SU-DHL-6 (cell line): ENCODE results near the gene RASAL1.
A peak's percentile ranks its signal among the peaks of the same experiment; 100 is the strongest.

Experiments
- H2AFZ ChIP-seq: fragments of 200-600 bp; sonication (generic); 2 replicates; pipeline ENCODE4 v1.6.1; 2014; ENCODE audit warnings: low read depth, mild to moderate bottlenecking, moderate library complexity, mixed read lengths, antibody characterized with exemption, low read length; ENCODE audit not compliant: severe bottlenecking
- H3F3A ChIP-seq: fragments of 200-600 bp; shearing (Covaris generic); 2 replicates; pipeline ENCODE4 v1.6.0; 2016; ENCODE audit warnings: antibody characterized with exemption, mild to moderate bottlenecking; ENCODE audit not compliant: insufficient read depth
- H3K27ac ChIP-seq: fragments of 200-600 bp; sonication (generic); 2 replicates; pipeline ENCODE4 v1.5.1; 2016; ENCODE audit warnings: low read depth, mild to moderate bottlenecking, low read length, moderate library complexity, mixed read lengths
- H3K27me3 ChIP-seq: fragments of 200-600 bp; sonication (generic), shearing (Covaris generic); 2 replicates; pipeline ENCODE4 v1.6.0; 2014; ENCODE audit warnings: mild to moderate bottlenecking, low read length
- H3K36me3 ChIP-seq: fragments of 200-600 bp; sonication (generic); 2 replicates; pipeline ENCODE4 v1.6.1; 2014; ENCODE audit warnings: mild to moderate bottlenecking, low read length, mixed read lengths
- H3K4me2 ChIP-seq: fragments of 300-600, 200-600 bp; shearing (Covaris generic), sonication (generic); 2 replicates; pipeline ENCODE4 v1.6.0; 2014; ENCODE audit warnings: low read length, low read depth, mild to moderate bottlenecking; ENCODE audit not compliant: poor library complexity, severe bottlenecking
- H3K4me3 ChIP-seq: fragments of 200-600 bp; sonication (generic); 2 replicates; pipeline ENCODE4 v1.5.1; 2014; ENCODE audit warnings: antibody characterized with exemption, low read length, mild to moderate bottlenecking, mixed read lengths; ENCODE audit not compliant: insufficient read depth, poor library complexity, severe bottlenecking
- H3K79me2 ChIP-seq: fragments of 200-600 bp; sonication (generic); 2 replicates; pipeline ENCODE4 v1.6.1; 2014; ENCODE audit warnings: mild to moderate bottlenecking, low read length, moderate library complexity; ENCODE audit not compliant: insufficient read depth
- H3K9ac ChIP-seq: fragments of 200-600 bp; sonication (generic); 2 replicates; pipeline ENCODE4 v1.7.0; 2014; ENCODE audit warnings: mild to moderate bottlenecking, low read length
- H3K9me2 ChIP-seq: fragments of 200-600 bp; sonication (generic); replicated peaks from 2 replicates; pipeline ENCODE4 v1.6.1; 2014; ENCODE audit warnings: low read length; ENCODE audit not compliant: insufficient read depth
- H3K9me3 ChIP-seq: fragments of 200-600 bp; sonication (generic); 2 replicates; pipeline ENCODE4 v1.6.1; 2014; ENCODE audit warnings: low read length, mixed read lengths; ENCODE audit not compliant: insufficient read depth
- H4K20me1 ChIP-seq: fragments of 200-600 bp; sonication (generic); 2 replicates; pipeline ENCODE4 v1.6.1; 2014; ENCODE audit warnings: low read depth, mild to moderate bottlenecking, antibody characterized with exemption, low read length, moderate library complexity, mixed read lengths
- CTCF ChIP-seq: fragments of 200-600 bp; sonication (generic); IDR thresholded peaks from one replicate; pipeline ENCODE4 v1.5.1; 2017; ENCODE audit warnings: antibody characterized with exemption, mild to moderate bottlenecking, low read length, moderate library complexity; ENCODE audit not compliant: insufficient read depth, poor library complexity, severe bottlenecking
- EZH2phosphoT487 ChIP-seq: fragments of 200-600 bp; sonication (generic), shearing (Covaris generic); conservative IDR thresholded peaks from 2 replicates; pipeline ENCODE4 v1.6.1; 2018; ENCODE audit warnings: mild to moderate bottlenecking, antibody characterized with exemption, low read length, moderate library complexity, mixed read lengths

The RASAL1 gene

GRCh38 chr12:113109360-113109759, 26.2 kb downstream of the RASAL1 start:
- Histone ChIP-seq H3K9ac (no peak overlapping the region), H2AFZ (no peak overlapping the region), H3K4me3 (no peak overlapping the region), H3K9me2 (no peaks in the 10 kb centered on the region), H3K27ac (peak overlapping the region; percentile 24), H3K27me3 (no peaks in the 10 kb centered on the region), H3K79me2 (peaks cover 4% of the 10 kb centered on the region; the same call in 1 of the 2 replicates), H3K9me3 (no peaks in the 10 kb centered on the region), H3F3A (peaks cover 25% of the 10 kb centered on the region), H3K36me3 (no peaks in the 10 kb centered on the region), H4K20me1 (no peaks in the 10 kb centered on the region), H3K4me2 (no peak overlapping the region)
- TF ChIP-seq EZH2phosphoT487, result no peak
- no peak for TF ChIP-seq CTCF

DNA sequence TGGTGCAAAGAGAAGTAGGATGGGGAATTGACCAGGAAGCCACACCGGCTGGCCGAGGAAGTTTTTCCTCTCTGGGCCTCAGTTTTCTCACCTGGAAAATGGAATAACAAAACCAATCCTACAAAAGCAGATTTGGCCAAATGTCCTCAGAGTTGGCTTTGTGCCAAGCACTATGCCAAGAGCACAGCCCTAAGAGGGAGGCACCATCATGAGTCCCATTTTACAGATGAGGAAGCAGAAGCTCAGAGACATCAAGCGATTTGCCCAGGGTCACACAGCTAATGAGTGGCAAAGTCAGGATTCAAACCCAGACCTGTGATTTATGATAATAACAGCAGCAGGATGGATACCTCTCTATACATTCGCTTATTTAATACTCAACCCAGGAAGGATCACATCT, 27.3 kb downstream of the RASAL1 start:
- Histone ChIP-seq H3K79me2 (peaks cover 4% of the 10 kb centered on the region; the same call in 1 of the 2 replicates), H3K4me2 (no peak overlapping the region), H3K4me3 (no peak overlapping the region), H3K9ac (no peak overlapping the region), H3K9me3 (no peaks in the 10 kb centered on the region), H3K9me2 (no peaks in the 10 kb centered on the region), H2AFZ (no peak overlapping the region), H3K27me3 (no peaks in the 10 kb centered on the region), H3K27ac (no peak overlapping the region), H3K36me3 (no peaks in the 10 kb centered on the region), H4K20me1 (no peaks in the 10 kb centered on the region), H3F3A (peaks cover 29% of the 10 kb centered on the region)
- TF ChIP-seq CTCF, result no peak
- TF ChIP-seq EZH2phosphoT487, result no peak

DNA sequence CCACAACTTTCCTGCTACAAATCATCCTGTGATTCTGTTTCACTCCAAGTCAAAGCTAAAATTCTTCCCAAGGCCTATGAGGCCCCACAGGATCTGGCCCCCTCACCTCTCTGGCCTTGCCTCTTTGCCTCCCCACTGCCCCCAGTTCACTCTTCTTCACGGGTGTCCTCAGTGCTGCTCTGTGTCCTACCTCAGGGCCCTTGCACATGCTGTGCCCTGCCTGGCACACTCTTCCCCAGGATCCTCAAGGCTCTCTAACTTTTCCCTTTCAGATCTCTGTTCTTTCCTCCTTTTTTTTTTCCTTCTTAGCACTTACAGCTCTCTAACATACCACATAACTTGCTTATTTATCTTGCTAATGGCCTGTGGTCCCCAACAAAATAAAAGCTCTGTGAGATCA, 29.2 kb downstream of the RASAL1 start:
- no peak overlapping the region; the same call in 1 of the 2 replicates for H3K9ac ChIP-seq

More for the DNA sequence above, 29.2 kb downstream of the RASAL1 start:
- Histone ChIP-seq H3K4me2 (no peak overlapping the region), H3K27me3 (no peaks in the 10 kb centered on the region), H3K79me2 (peaks cover 4% of the 10 kb centered on the region; the same call in 1 of the 2 replicates), H3K4me3 (no peak overlapping the region), H3K9me2 (no peaks in the 10 kb centered on the region), H4K20me1 (no peaks in the 10 kb centered on the region), H3K27ac (peak overlapping the region; percentile 50), H3K9me3 (no peaks in the 10 kb centered on the region), H3F3A (peaks cover 34% of the 10 kb centered on the region), H2AFZ (no peak overlapping the region), H3K36me3 (no peaks in the 10 kb centered on the region)
- TF ChIP-seq EZH2phosphoT487 (no peak), CTCF (no peak)
